Urinary bladder (tissue), 4 donors: ENCODE measurements around the gene FAM98A. TPM values are rescaled to one million over a fixed set of nuclear protein-coding genes. Genes with fewer than 3 reads are reported as not detected.

Experiments
- DNase-seq: peaks from one replicate; pipeline ENCODE4 v3.0.0-alpha.2; 2015; ENCODE audit errors: extremely low spot score
- H3K27ac ChIP-seq: one replicate; pipeline ENCODE4 v1.5.1; 2013; ENCODE audit warnings: low read depth, mild to moderate bottlenecking, moderate library complexity
- H3K36me3 ChIP-seq: one replicate; pipeline ENCODE4 v1.6.1; 2013; ENCODE audit warnings: mild to moderate bottlenecking, moderate library complexity; ENCODE audit not compliant: insufficient read depth
- H3K4me1 ChIP-seq: one replicate; pipeline ENCODE4 v1.6.1; 2013; ENCODE audit warnings: mild to moderate bottlenecking, moderate library complexity; ENCODE audit not compliant: insufficient read depth
- H3K4me3 ChIP-seq: one replicate; pipeline ENCODE4 v1.5.1; 2013; ENCODE audit warnings: low read depth, low read length
- WGBS: extraction: QIAGEN DNeasy Blood & Tissue Kit; methylation state at CpG from one replicate; pipeline ENCODE4 v1.1.7; 2013; 5-methylcytosine and 5-hydroxymethylcytosine counted together
- polyA plus RNA-seq: library from polyadenylated mRNA; stranded (reverse); fragments of 200-250 nt; gene quantifications from one replicate; pipeline ENCODE4 v1.2.3, GENCODE V29; 2013
- total RNA-seq: library from RNA; depleted of rRNA; stranded (reverse); fragments of >200 nt; gene quantifications from one replicate; pipeline ENCODE4 v1.2.3, GENCODE V29; 2014
- donor health status: healthy with polysubstance abuse.
- donor health status: healthy.

Gene FAM98A
- total and polyA plus RNA-seq, 2 donors = 33.2 to 54.1 TPM

DNA sequence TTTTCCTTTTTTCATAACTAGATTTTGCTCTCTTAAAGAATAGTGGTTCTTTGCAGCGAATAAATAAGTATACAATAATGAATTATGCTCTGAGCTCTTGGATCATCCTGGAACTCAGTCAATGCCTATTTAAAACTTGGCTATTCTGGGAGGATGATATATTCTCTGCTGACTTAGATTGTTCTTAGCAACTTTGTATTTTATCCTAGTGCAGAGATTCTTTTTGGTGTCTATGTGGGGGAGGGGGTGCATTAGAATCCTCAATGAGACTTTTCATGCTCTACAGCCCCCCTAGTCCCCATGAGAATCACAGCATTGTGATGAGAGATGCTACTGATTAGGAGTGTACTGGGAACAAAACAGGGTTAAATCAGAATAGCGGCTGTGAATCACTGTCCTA, 8.8 kb upstream of the FAM98A start:
- H3K36me3 ChIP-seq = no peaks in the 10 kb centered on the region
- 38% methylated on average over 2 of the region's 2 CpGs for WGBS
- DNase-seq = no peak
- H3K4me1 ChIP-seq = no peaks in the 10 kb centered on the region
- no peak overlapping the region for H3K4me3 ChIP-seq
- no peak overlapping the region for H3K27ac ChIP-seq

DNA sequence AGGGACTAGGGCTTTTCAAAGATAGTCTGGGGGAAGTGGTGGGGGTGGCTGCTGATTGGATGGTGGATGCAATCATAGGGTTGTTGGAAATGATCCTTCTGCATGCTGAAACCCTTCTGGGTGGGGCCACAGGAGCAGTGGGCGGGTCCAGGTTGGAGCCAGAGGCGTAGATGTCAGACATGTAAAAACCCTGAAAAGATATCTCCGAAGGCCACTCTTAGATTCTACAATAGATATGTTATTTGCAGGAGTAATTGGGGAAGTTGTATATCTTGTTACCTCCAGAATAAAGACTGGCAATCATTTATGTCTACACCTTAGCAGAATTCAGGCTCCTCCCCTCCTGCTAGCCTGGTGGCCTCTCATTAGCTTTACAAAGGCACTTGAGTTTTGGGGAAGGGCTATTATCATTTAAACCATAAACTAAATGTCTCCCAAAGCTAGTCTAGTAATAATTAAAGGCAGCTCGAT, 8.2 kb upstream of the FAM98A start:
- 61% methylated on average over 4 of the region's 4 CpGs for WGBS
- H3K27ac ChIP-seq = no peak overlapping the region

GRCh38 chr2:33606622-33607021, 7.5 kb upstream of the FAM98A start:
- Histone ChIP-seq H3K4me1 (no peaks in the 10 kb centered on the region), H3K36me3 (no peaks in the 10 kb centered on the region), H3K27ac (no peak overlapping the region), H3K4me3 (no peak overlapping the region)
- DNase-seq = no peak
- 88% methylated on average over 7 of the region's 7 CpGs for WGBS

More for the DNA sequence above, 8.2 kb upstream of the FAM98A start:
- Histone ChIP-seq H3K4me3 (no peak overlapping the region), H3K36me3 (no peaks in the 10 kb centered on the region), H3K4me1 (no peaks in the 10 kb centered on the region)
- DNase-seq = no peak

DNA sequence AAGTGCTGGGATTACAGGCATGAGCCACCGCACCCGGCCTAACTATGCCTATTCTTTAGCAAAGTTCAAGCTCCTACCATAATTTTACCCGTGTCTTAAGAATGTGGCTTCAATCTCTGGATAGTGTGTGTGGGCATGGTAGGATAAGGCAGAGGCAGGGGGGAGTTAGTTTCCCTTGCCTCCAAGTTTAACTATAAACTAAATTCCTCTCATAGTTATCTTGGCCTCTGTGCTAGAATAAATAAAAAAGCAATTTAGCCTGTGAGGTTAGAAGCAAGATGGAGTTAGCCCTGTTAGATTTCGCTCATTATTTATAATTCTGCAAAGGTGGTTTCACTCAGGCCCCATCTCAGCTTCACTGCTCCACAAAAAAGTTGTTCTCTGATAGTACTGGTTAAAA, 7.0 kb upstream of the FAM98A start:
- Histone ChIP-seq H3K4me3 (no peak overlapping the region), H3K36me3 (no peaks in the 10 kb centered on the region), H3K4me1 (no peaks in the 10 kb centered on the region), H3K27ac (no peak overlapping the region)
- 68% methylated on average over 4 of the region's 4 CpGs for WGBS
- DNase-seq = no peak

DNA sequence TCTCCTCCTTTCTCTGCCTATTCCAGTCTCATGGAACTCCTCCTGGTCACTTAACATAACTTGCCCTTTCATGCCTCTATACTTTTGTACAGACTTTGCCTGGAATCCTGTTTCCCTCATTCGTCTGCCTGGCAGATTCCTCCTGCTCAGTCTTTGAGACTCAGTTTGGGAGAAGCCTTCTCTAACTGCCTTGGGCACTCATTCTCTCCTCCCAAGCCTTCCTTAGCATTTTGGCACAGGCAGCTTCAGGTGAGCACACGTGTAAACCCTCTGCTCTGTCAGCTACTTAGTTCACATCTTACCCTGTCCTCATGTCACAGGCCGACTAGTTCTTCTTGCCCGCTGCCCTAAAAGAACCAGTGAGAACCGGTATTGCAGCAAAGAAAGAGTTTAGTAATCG, 6.0 kb upstream of the FAM98A start:
- Histone ChIP-seq H3K4me3 (no peak overlapping the region), H3K4me1 (no peaks in the 10 kb centered on the region), H3K27ac (no peak overlapping the region), H3K36me3 (no peaks in the 10 kb centered on the region)
- no peak for DNase-seq
- 75% methylated on average over 6 of the region's 6 CpGs for WGBS

DNA sequence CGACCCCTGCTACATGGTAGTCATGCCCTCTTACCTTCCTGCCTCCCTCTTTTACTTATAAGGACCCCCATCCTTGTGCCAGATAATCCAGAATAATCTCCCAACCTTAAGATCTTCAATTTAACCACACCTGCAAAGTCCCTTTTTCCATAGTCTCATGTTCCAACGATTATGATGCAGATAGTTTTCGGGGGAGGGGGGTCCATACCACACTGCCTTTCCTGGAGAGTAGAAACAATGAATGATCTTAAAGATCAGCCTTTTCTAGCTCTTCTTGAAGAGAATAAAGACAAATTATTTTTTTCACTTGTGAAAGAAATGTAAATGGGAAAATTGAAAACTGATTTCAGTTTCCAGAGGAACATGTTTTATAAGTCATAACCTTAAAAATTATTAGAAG, 4.3 kb upstream of the FAM98A start:
- no peak overlapping the region for H3K27ac ChIP-seq
- no peak overlapping the region for H3K4me3 ChIP-seq
- H3K4me1 ChIP-seq = no peaks in the 10 kb centered on the region
- H3K36me3 ChIP-seq = no peaks in the 10 kb centered on the region
- no peak for DNase-seq
- 77% methylated on average over 3 of the region's 3 CpGs for WGBS

DNA sequence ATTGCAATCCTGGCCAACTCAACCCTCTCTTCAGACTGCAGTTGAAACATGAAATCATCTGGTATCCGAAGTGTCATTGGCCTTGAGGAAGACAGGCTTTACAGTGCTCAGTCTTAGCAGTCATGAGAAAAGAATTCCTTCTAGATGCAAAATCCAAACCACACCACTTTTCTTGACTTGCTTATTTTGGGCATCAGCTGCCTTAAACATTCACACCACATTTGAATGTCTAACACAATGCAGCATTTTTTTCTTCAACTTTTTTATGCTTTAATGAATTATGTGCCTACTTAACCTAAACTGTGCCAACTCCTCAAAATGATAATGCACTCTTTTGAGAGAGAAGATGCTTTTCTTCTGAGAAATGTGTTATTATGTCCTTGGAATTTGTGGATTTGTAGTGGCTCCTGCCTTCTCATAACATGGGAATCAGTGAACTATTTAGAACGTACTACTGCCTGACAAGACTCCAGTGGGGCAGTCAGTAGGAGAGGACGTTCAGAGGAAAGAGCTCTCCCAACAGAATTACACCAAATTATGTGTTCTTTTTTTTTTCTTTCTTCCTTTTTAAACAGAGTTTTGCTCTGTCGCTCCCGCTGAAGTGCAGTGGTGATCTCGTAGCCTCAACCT, 3.2 kb upstream of the FAM98A start:
- no peak for DNase-seq
- Histone ChIP-seq H3K27ac (no peak overlapping the region), H3K4me1 (no peaks in the 10 kb centered on the region), H3K36me3 (no peaks in the 10 kb centered on the region), H3K4me3 (no peak overlapping the region)
- WGBS = 80% methylated on average over 6 of the region's 6 CpGs

DNA sequence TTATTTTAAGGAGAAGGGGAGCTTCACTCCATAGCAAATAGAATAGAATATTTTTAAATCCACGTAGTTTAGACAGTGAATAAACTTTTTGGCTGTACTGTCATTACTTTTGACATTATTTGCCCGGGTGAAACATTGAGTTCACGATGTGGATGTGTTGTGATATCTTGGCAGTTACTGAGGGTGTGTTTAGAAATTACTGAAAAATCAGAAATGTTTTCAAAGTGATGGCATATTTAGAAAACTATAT, 769 bp upstream of the FAM98A start:
- DNase-seq = no peak
- Histone ChIP-seq H3K36me3 (no peaks in the 10 kb centered on the region), H3K4me3 (peak overlapping the region; percentile 73), H3K27ac (no peak overlapping the region), H3K4me1 (no peaks in the 10 kb centered on the region)
- 7% methylated on average over 3 of the region's 3 CpGs for WGBS

DNA sequence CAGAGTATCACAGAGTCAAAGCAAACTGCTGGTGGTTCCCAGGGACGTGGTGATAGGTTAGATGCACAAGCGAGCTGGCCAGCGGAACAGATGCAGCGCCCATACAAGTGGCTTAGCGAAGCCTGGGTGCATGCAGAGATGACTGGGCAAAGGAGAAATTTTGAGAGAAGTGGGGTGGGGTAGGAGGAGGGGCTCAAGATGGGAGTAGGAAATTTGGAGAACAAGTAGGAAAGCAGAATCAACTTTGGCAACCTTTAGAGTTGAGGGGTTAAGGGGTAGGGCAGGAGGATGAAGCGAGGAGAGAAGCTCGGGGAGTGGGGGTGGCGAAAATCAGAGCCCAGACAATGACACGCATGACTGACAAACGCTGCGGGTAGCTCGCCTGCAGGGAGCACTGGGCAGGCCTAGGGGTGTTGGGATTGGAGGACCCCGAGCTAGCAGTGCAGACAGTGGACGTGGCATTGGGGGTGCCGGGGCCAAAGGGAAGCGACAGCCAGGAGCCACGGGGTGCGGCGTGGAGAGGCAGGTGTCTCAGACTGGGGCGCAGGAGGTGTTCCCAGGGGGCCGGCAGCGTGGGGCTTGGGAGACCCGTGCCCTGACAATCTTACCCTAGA, 431 bp downstream of the FAM98A start:
- H3K4me3 ChIP-seq = peak overlapping the region; percentile 73
- DNase-seq = no peak
- no peak overlapping the region for H3K27ac ChIP-seq
- under 1% methylated on average over 23 of the region's 23 CpGs for WGBS
- H3K4me1 ChIP-seq = no peaks in the 10 kb centered on the region
- no peaks in the 10 kb centered on the region for H3K36me3 ChIP-seq

GRCh38 chr2:33597026-33597425, 2.1 kb downstream of the FAM98A start:
- H3K27ac ChIP-seq = no peak overlapping the region
- DNase-seq = no peak
- 80% methylated on average over 3 of the region's 3 CpGs for WGBS
- H3K4me1 ChIP-seq = no peaks in the 10 kb centered on the region
- H3K36me3 ChIP-seq = no peaks in the 10 kb centered on the region
- H3K4me3 ChIP-seq = no peak overlapping the region

GRCh38 chr2:33595385-33595784, 3.7 kb downstream of the FAM98A start:
- H3K4me3 ChIP-seq = no peak overlapping the region
- DNase-seq = no peak
- no peaks in the 10 kb centered on the region for H3K36me3 ChIP-seq
- H3K4me1 ChIP-seq = no peaks in the 10 kb centered on the region
- no peak overlapping the region for H3K27ac ChIP-seq
- 58% methylated on average over 3 of the region's 3 CpGs for WGBS

DNA sequence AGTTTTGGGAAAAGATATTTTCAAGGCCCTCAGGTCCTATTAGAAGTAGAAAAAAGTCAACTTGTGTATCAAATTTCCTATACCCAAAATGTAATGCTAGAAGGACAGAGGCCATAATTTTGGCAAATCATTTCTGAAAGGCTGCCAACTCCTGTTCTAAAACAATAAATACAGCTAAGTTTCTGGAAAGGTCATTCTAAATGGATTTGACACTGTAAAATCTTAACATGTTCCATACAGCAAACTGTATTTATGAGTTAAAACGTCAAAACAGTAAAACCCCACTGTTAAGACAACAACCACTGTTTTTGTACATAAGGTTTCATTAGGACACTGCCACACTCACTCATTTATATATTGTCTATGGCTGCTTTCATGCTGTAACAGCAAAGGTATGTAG, 9.7 kb downstream of the FAM98A start:
- 12% methylated on average over 1 of the region's 1 CpG for WGBS
- Histone ChIP-seq H3K4me1 (no peaks in the 10 kb centered on the region), H3K36me3 (peaks cover 4% of the 10 kb centered on the region), H3K27ac (no peak overlapping the region), H3K4me3 (no peak overlapping the region)
- DNase-seq = no peak

- DNase-seq = no peak
- 41% methylated on average over 2 of the region's 2 CpGs for WGBS
- Histone ChIP-seq H3K27ac (no peak overlapping the region), H3K4me3 (no peak overlapping the region), H3K36me3 (peaks cover 4% of the 10 kb centered on the region), H3K4me1 (no peaks in the 10 kb centered on the region)
These were observed 10.9 kb downstream of the FAM98A start for GRCh38 chr2:33588232-33588631.

DNA sequence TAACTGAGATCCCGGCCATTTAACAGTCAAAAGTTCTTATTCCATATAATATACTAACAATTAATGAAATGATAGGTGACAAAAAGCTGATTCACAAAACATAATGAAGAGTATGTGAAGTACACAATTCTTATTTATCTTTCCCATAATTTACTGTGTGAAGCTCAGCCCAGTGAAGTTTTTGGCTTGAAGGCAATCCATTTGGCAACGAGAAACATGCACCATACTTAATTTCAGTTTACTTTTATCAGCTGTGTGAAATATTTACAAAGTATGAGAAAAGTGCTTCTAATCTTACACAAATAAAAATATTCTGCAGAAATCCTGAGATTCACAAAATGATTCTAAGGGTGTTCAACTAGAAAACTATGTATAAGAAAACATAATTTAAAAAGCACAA, 12.3 kb downstream of the FAM98A start:
- H3K36me3 ChIP-seq = peaks cover 4% of the 10 kb centered on the region
- H3K4me3 ChIP-seq = no peak overlapping the region
- 44% methylated on average over 2 of the region's 2 CpGs for WGBS
- H3K4me1 ChIP-seq = no peaks in the 10 kb centered on the region
- no peak overlapping the region for H3K27ac ChIP-seq
- DNase-seq = no peak
